NCI-H1092 (cell line): Measurements from ENCODE around the gene ME1.
"Not testable (repeated sequence)": the region's sequence is repeated elsewhere in the genome, so short reads cannot be mapped to it uniquely, and the experiment has no call there.

Experiments
- DNase-seq: peaks from one replicate; lab custom pipeline; 2025; lab: John Stamatoyannopoulos, UW

Gene ME1

GRCh38 chr6:83256719-83257118 lies 174.1 kb downstream of the ME1 start:
- not testable (repeated sequence) for DNase-seq

GRCh38 chr6:83252719-83253118 lies 178.1 kb downstream of the ME1 start:
- DNase-seq: no peak

- DNase-seq: no peak
Observed at GRCh38 chr6:83250235-83250634, 180.6 kb downstream of the ME1 start.

- no peak for DNase-seq
Observed at GRCh38 chr6:83247471-83247870, 183.4 kb downstream of the ME1 start.

- DNase-seq: no peak
Observed at GRCh38 chr6:83231146-83231545, 199.7 kb downstream of the ME1 start.

GRCh38 chr6:83226517-83226916 lies 204.3 kb downstream of the ME1 start:
- no peak for DNase-seq

- DNase-seq: peak; percentile 0
Observed at GRCh38 chr6:83221889-83222479, 208.9 kb downstream of the ME1 start.

- no peak for DNase-seq
Observed at GRCh38 chr6:83221276-83221675, 209.6 kb downstream of the ME1 start.

GRCh38 chr6:83220121-83220520 lies 210.7 kb downstream of the ME1 start:
- DNase-seq: no peak

GRCh38 chr6:83218646-83219045 lies 212.2 kb downstream of the ME1 start:
- DNase-seq: no peak

- DNase-seq: no peak
Observed at GRCh38 chr6:83216806-83217205, 214.0 kb downstream of the ME1 start.

GRCh38 chr6:83215131-83216047 lies 215.5 kb downstream of the ME1 start:
- peak; percentile 58 for DNase-seq

GRCh38 chr6:83202031-83202430 lies 228.8 kb downstream of the ME1 start:
- no peak for DNase-seq

GRCh38 chr6:83199863-83200225 lies 231.0 kb downstream of the ME1 start:
- no peak for DNase-seq

- no peak for DNase-seq
Observed at GRCh38 chr6:83199173-83199862, 231.5 kb downstream of the ME1 start.

GRCh38 chr6:83198486-83199172 lies 232.2 kb downstream of the ME1 start:
- DNase-seq: no peak

- DNase-seq: peak; percentile 4
Observed at GRCh38 chr6:83193747-83194566, 236.9 kb downstream of the ME1 start.

GRCh38 chr6:83192871-83193746 lies 237.7 kb downstream of the ME1 start, which contains the start of the genes PGM3 and RWDD2A:
PGM3 (minus strand) TSS chr6:83193265; CDS start chr6:83191012, 2,253 bp downstream.
RWDD2A (plus strand) TSS chr6:83193357; CDS start chr6:83194452, 1,095 bp downstream.
- peak; percentile 67 for DNase-seq

GRCh38 chr6:83192456-83192855 lies 238.4 kb downstream of the ME1 start:
- DNase-seq: no peak

- not testable (repeated sequence) for DNase-seq
Observed at GRCh38 chr6:83191974-83192373, 238.9 kb downstream of the ME1 start.
